ENCODE results near the gene KRTAP3-3. TPM values are rescaled to one million over a fixed set of nuclear protein-coding genes. Genes with fewer than 3 reads are reported as not detected.
"Not testable (repeated sequence)": the region's sequence is repeated elsewhere in the genome, so short reads cannot be mapped to it uniquely, and the experiment has no call there.

Gene KRTAP3-3
- total RNA-seq, 1 donor from 2014 or later: not detected

GRCh38 chr17:41009936-41010335, 16.0 kb upstream of the KRTAP3-3 start:
- DNase-seq (ENCODE audit: low spot score) (no peak), ATAC-seq (no peak)
- intact Hi-C loops (cut with DNase I): no loop called here

GRCh38 chr17:41009301-41009760, 15.4 kb upstream of the KRTAP3-3 start:
- intact Hi-C loops (cut with DNase I): no loop called here
- ATAC-seq (no peak), DNase-seq (ENCODE audit: low spot score) (no peak)

GRCh38 chr17:41008811-41009210, 14.8 kb upstream of the KRTAP3-3 start, which contains the start of gene KRTAP3-1:
KRTAP3-1 (minus strand) TSS chr17:41009128; CDS start chr17:41009074, 54 bp downstream.
- ATAC-seq (no peak), DNase-seq (ENCODE audit: low spot score) (no peak)
- intact Hi-C loops (cut with DNase I): no loop called here

GRCh38 chr17:41004397-41004796, 10.4 kb upstream of the KRTAP3-3 start:
- intact Hi-C loops (cut with DNase I): no loop called here
- ATAC-seq (no peak), DNase-seq (ENCODE audit: low spot score) (no peak)

- DNase-seq (ENCODE audit: low spot score): no peak
- no peak for ATAC-seq
- intact Hi-C loops (cut with DNase I): no loop called here
Measured at GRCh38 chr17:41003926-41004325, 10.0 kb upstream of the KRTAP3-3 start.

- no peak for DNase-seq (ENCODE audit: low spot score)
- intact Hi-C loops (cut with DNase I): no loop called here
Measured at GRCh38 chr17:41002814-41003213, 8.8 kb upstream of the KRTAP3-3 start.

GRCh38 chr17:41001795-41002194, 7.8 kb upstream of the KRTAP3-3 start:
- intact Hi-C loops (cut with DNase I): no loop called here
- no peak for ATAC-seq
- DNase-seq (ENCODE audit: low spot score): no peak

More at GRCh38 chr17:41002814-41003213, 8.8 kb upstream of the KRTAP3-3 start:
- no peak for ATAC-seq

GRCh38 chr17:40999563-40999962, 5.6 kb upstream of the KRTAP3-3 start, which contains the start of gene KRTAP3-2:
KRTAP3-2 (minus strand) TSS chr17:40999906; CDS start chr17:40999853, 53 bp downstream.
- ATAC-seq; DNase-seq (ENCODE audit: low spot score); intact Hi-C loops (cut with DNase I): not testable (repeated sequence)

DNA sequence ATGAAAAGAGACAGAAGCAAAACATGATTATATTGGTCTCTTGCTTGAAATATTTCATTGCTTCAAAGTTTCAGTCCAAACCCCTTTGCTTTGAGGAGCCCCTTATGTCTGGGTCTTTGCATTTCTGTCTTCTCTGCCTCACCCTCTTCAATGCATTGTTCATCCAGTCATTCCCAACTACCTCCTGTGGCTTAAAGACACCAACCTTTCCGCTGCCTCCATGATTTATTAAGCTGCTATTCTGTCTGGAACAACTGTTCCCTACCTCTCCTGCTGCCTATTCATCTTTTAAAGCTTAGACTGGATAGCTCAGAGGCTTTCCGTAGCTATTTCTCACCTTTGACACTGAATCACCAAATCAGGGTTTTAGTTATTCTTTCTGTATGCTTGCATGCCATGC, 3.4 kb upstream of the KRTAP3-3 start:
- no peak for DNase-seq (ENCODE audit: low spot score)
- intact Hi-C loops (cut with DNase I): no loop called here
- ATAC-seq: no peak

- ATAC-seq (no peak), DNase-seq (ENCODE audit: low spot score) (no peak)
- intact Hi-C loops (cut with DNase I): no loop called here
Measured at GRCh38 chr17:40996829-40997228, 2.9 kb upstream of the KRTAP3-3 start.

- intact Hi-C loops (cut with DNase I): no loop called here
- no peak for ATAC-seq
- no peak for DNase-seq (ENCODE audit: low spot score)
Measured at GRCh38 chr17:40995116-40995515, 1.2 kb upstream of the KRTAP3-3 start.

DNA sequence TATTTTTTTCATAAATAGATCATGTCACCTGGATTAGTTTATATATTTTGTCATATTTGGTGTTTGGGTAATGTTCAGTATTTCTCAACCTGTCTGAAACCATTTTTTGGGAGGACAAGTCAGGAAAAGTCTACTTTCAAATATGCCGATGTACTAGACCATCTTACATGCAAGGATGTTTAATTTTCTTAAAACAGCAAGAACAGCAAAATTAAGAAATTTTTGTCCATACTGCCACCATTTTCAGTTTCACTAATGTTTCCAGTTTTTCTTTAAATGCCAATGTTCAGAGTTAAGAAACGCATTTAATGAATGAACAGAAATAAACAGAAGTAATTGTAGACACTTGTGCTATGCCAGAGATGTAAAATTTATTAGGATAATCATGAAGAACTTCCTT, 880 bp downstream of the KRTAP3-3 start:
- intact Hi-C loops (cut with DNase I): no loop called here
- DNase-seq (ENCODE audit: low spot score) (no peak), ATAC-seq (no peak)

- intact Hi-C loops (cut with DNase I): no loop called here
- DNase-seq (ENCODE audit: low spot score): no peak
- no peak for ATAC-seq
Measured at GRCh38 chr17:40992666-40993065, 1.3 kb downstream of the KRTAP3-3 start.

- ATAC-seq (no peak), DNase-seq (ENCODE audit: low spot score) (no peak)
- intact Hi-C loops (cut with DNase I): no loop called here
Measured at GRCh38 chr17:40986920-40987319, 7.0 kb downstream of the KRTAP3-3 start.

DNA sequence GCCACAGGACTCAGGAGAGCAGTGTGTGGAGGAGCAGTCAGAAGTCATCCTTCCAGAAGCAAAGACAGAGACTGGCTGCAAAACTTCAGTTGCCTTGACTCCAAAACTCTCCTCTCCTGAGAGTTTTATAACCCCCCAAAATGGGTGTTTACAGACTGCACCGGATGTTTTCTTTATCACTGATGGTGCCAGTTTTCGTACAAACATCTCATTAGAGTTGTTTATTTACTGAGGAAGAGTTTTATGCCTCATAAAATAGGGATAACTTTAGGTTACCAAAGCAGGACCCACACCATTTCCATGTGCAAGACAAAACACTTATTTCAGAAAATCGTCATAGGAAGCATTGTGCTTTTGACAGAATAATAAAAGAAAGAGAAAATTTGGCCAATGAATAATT, 9.7 kb downstream of the KRTAP3-3 start, which contains the start of gene KRT40:
Gene KRT40 (minus strand): TSS at position 101 of the 400 bp plus-strand sequence. CDS start 53 bp downstream, at position 48.
- ATAC-seq (no peak), DNase-seq (ENCODE audit: low spot score) (no peak)
- intact Hi-C loops (cut with DNase I): no loop called here

- DNase-seq (ENCODE audit: low spot score) (no peak), ATAC-seq (no peak)
- intact Hi-C loops (cut with DNase I): no loop called here
Measured at GRCh38 chr17:40981115-40981514, 12.8 kb downstream of the KRTAP3-3 start.

DNA sequence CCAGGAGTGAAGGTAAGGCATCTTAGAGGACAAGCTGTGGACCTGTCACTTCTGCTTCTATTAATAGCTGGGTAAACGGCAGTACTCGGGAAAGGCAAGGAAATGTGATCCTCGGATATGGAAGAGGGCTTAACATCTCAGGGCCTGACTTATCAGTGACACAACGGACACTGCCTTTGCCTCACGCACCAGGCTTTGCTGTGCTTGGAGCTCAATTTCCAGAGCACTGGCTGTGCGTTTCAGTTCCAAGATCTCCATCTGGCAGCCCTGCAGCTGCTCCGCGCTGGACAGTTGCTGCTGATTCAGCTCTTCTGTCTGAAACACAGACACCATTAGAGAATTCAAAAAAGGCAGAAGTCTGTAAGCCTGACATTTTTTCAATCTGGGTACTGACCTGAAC, 13.4 kb downstream of the KRTAP3-3 start:
- intact Hi-C loops (cut with DNase I): no loop called here
- DNase-seq (ENCODE audit: low spot score) (no peak), ATAC-seq (no peak)

- no peak for ATAC-seq
- no peak for DNase-seq (ENCODE audit: low spot score)
- intact Hi-C loops (cut with DNase I): no loop called here
Measured at GRCh38 chr17:40980117-40980516, 13.8 kb downstream of the KRTAP3-3 start.

DNA sequence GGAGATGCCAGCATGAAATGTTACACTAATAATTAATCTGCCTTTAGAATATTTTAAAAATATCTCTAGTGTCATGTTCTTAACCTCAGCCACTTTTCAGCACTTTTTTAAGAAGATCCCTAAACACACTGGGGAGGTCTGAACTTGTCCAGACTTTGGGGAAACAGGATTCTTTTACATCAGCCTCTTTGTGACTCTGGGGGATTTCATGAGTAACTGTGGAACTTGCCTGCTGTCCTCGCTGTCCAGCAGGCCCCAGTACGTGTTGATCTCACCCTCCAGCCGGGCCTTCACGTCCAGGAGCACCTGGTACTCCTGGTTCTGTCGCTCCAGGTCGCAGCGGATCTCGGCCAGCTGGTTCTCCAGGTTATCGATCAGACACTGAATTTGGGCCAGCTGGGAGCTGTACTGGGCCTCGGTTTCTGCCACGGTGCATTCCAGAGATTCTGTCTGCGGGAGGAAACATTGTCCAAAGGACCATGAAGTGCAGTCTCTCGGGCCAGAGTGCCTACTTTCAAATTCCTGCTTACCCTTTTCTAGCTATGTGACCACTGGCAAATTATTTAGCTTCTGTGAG, 15.3 kb downstream of the KRTAP3-3 start:
- ATAC-seq (no peak), DNase-seq (ENCODE audit: low spot score) (no peak)
- intact Hi-C loops (cut with DNase I): no loop called here

DNA sequence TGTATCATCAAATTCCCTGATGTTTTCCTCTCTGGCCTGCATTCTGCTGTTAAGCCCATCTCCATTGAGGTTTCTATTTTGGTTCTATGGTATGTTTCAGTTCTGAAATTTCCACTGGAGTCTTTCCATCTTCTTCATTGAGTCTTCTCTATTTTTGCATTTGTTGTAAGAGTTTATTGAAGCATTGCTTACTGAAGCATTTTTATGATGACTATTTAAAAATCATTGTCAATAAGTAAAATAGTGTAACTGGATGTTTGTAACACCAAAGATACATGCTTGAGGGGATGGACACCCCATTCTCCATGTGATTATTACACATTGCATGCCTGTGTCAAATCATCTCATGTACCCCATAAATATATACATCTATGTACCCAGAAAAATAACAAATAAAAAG, 18.4 kb downstream of the KRTAP3-3 start:
- DNase-seq (ENCODE audit: low spot score): no peak
- intact Hi-C loops (cut with DNase I): no loop called here
- ATAC-seq: no peak

DNA sequence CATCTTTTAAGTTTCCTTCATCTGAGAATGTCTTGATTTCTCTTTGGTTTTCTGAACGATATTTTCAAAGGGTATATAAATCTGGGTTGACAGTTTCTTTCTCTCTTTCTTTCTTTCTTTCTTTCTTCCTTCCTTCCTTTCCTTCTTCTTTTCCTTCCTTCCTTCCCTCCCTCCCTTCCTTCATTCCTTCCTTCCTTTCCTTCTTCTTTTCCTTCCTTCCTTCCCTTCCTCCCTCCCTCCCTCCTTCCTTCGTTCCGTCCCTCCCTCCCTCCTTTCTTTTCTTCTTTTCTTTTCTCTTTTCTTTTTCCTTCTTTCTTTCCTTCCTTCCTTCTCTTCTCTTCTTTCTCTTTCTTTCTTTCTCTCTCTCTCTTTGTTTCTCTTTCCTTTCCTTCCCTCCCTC, 19.6 kb downstream of the KRTAP3-3 start:
- intact Hi-C loops (cut with DNase I): no loop called here
- no peak for DNase-seq (ENCODE audit: low spot score)
- ATAC-seq: no peak
